Activated naive CD8-positive, alpha-beta T cell treated with anti-CD3 and anti-CD28 coated beads, Interleukin-2, amount 50 U/mL, for 16 hours (primary cell): Measurements from ENCODE around the gene MAGEL2.

Experiments used
- DNase-seq: peaks from one replicate; pipeline ENCODE4 v3.0.0-alpha.2; 2020; ENCODE audit warnings: low read depth, low spot score

MAGEL2 gene

DNA sequence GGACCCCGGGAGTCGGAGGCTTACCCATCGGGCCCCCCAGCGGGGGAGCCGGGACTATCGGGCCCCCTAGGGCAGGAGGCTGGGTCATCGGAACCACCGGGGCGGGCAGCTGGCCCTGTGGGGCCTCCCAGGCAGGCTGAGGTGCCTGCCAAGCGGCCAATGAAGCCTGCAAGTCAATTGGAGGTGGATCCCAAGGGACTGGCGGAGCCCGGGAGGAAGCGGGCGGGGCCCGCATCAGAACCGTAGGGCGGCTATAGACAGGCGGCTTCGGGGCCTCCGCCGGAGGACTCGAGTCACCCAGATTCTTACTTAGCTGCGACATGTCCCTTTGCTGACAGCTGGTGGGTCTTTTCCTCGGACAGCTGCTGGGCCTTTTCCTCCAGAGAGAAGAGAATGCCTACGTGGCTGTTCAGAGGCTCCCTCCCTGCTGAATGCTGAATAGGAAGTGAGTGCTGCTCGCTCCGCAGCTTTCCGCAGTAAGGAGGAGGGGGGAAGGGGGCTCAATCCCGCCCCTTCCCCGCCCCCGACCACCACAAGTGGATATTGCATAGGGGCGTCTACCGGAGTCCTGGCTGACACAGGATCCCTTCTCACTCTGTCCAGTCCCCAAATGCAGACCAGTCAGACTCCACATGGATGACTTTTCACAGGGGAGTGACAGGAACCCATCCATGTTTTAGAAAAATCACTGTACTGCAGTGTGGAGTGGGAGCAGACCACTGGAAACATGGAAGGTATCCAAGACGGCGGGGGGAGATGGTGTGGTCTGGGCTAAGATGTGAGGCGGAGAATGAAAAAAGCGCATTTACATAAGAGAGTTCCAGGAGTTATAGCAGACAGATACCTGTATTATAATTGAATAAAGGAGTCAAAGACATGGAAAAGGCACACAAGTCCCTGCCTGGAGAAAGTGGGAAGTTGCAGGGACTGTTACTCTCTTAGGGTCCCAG lies at the start of gene MAGEL2:
TSS of gene MAGEL2 (minus strand) at position 447 of the 950 bp plus-strand sequence. CDS start at position 322, 125 bp downstream.
- no peak for DNase-seq

DNA sequence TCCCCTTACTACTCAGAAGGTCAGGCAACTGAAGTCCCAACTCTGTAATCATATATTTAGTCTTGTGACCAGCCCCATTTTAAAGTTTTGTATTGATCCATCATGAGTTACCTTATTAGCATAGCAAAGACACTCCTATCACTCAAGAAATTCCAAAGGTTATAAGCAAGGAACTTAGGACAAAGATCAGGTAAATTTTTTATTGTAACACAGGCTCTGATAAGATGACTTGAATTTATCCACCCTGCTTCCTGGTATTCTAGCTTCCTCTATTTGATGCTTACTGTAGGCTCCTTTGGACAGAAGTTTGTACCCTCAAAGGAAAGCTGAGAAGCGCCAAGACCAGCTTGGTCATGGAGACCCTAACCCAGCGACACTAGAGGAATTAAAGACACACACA lies 47.6 kb upstream of the MAGEL2 start:
- no peak for DNase-seq

DNA sequence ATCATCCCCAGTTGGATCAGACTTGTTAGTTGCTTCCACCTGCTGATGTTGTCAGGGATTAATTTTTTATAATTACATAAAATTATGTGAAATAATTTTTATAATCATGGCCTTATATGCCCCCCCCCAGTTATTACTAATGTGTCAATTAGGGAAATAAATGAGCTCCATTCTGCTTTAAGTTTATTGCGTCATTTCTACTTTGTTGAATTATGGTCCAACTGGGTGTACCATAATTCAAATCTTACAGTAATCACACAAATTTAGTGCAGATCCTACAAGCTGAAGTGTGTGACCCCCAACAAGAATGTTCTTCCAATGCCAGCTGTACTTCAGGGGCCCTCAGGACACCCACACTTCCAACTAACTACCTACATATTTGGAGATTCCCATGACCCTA lies 46.9 kb upstream of the MAGEL2 start:
- no peak for DNase-seq

DNA sequence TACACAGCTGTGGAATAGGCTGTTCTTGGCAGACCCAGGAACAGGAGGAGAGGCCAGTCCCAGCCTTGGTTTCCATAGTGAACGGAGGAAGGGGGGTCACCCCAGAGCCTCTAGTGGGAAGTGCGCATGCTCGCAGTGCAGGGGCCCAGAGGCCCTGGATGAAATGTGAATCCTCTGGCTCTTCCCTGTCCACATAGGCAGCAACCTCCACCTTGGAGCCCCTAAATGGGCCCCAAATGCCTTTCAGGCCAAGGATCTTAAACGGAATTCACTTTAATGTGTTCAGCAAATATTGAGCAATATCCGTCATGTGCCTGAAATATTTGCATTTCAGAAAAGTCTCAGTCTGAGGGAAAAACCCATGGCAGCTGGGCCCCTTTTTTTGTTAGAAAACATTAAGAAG lies 42.8 kb upstream of the MAGEL2 start:
- DNase-seq: no peak

DNA sequence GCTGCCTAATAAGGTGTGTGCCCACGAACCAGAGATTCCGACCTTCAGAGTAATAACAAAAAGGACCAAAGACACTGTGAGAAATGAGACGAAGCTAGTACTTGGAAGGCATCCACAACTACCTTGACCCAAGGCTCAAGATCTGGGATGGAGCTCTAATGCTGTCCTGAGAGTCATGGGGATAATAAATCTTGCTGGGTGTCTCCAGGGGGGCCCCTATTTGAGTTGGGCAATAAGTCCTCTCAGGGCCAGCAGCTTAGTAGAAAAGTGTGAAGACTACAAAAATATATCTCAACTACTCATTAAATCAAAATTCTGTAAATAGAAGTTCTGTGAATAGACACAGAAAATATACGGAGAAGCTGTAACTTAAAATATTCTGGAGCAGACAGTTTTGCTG lies 42.3 kb upstream of the MAGEL2 start:
- no peak for DNase-seq

DNA sequence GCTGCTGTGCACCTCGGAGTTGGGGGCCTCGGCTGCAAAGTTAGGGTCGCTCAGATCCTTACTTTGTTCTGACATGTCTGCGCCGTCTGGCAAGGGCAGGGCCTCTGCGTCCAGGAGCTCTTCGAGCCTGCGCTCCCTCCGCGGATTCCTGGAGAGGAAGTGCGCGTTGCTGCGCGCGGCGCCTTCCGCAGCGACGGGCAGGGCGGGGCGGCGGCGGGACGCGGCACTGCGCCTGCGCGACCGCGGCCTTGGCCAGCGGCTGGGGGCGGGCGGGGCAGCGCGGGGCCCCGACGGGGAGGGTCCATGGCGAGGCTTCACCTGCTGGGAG lies 39.4 kb upstream of the MAGEL2 start, which contains the start of gene NDN:
TSS of gene NDN (minus strand) at position 163 of the 328 bp plus-strand sequence. CDS start at position 75, 88 bp downstream.
- DNase-seq: no peak

DNA sequence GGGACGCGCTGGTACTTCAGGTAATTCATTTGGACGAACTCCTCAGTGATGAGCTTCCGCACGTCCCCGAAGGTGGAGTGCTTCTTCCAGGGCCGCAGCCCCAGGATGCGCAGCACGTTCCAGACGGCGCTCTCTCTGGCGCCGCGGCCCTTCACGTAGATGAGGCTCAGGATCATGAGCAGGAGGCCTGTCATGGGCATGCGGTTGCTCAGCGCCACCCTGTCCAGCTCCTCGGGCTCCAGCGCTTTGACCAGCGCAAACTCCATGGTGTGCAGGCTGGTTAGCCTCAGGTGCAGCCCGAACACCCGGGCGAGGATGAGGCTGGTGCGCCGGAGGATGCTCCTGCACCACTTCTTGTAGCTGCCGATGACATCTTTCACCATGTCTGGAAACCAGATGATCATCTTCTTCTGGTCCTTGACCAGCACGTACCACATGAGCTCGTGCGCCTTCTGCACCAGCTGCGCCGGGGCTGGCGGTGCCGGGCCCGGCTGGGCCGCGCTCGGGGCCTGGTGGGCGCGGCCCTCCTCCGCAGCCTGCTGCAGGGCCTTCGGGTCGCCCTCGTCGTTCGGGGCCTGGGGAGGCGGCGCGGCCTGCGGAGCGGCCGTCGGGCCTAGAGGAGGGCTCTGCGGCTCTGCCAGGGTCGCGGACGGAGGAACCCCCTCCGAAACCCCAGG lies 38.9 kb upstream of the MAGEL2 start:
- no peak for DNase-seq

DNA sequence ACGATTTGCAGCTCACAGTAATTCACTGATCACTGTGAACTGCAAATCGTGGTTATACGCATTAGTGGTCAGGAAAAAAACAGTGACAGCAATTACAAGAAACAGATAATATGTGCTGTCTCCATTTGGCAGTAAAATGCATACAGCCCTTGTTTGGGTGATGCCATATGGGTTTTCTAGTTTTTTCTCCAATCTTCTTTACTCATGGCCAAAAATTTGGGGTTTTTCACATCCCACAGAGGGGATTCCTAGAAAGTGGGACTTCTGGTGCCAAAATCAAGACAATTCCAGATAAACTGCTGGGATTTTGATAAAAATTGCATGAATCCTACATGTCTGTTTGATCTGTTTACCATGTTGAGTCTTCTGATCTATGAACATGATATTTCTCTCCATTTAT lies 23.8 kb upstream of the MAGEL2 start:
- DNase-seq: no peak

DNA sequence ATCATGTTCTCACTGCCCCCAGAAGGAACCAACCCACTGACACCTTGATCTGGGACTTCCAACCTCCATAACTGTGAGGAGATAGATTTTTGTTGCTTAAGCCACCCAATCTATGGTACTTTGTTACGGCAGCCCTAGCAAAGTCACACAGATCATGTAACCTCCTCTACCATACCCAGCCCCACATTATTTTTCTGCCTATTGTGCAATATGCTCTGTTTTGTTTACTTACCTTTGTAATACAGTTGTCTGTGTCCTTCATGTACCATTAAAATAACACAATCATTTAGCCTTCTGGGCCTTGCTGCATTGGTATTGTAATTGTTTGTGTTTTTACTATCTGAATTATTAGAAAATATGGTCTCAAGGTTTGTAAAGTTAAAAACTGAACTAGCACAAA lies 23.3 kb upstream of the MAGEL2 start:
- DNase-seq: no peak

DNA sequence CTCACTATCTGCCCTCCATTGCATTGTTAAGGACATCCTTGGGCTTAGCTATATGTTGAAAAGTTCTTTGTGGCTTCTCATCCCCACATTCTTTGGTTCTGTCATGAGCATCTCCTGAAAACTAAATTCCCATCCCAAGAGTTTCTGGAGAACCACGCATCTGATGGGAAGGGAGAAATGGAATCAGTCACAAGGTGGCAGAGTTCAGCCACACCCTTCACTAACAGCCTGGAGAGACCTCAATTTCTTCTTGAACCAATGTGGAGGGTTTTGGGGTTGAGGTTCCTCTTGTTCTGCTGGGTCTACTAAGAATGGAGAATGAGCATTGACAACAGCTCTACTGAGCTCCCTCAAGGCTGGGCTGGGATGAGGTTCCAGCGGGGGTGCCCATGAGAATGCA lies 15.6 kb upstream of the MAGEL2 start:
- no peak for DNase-seq

DNA sequence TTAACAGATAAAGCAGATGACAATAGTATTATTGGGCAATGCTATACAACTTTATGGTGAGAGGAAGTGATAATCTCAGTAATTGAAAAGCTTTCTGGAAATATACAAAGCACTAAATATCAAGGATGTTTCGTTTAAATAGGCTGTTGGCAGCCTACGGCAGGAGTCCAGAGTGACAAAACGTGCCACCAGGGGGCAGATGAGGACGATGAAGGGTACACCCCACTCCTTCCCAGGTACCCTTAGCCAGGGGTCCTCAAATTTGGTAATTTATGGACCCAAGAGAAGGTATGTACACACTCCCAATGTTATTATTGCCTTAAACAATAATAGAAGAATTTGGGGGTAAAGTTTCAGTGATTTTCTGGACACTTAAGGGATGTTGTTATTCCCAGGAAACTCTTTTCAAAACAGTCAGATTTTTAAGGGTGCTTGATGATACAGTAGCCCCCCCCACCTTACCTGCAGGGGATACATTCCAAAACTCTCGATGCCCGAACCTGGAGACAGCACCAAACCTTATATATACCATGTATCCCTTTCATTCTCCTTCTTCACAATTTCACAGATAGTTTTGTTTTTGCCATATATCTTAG lies 1.4 kb upstream of the MAGEL2 start:
- no peak for DNase-seq

DNA sequence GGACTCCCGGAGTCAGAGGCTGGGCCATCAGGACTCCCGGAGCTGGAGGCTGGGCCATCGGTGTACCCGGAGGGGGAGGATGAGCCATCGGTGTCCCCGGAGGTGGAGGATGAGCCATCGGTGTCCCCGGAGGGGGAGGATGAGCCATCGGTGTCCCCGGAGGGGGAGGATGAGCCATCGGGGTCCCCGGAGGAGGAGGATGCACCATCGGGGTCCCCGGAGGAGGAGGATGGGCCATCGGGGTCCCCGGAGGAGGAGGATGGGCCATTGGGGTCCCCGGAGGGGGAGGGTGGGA lies 719 bp downstream of the MAGEL2 start:
- DNase-seq: no peak

DNA sequence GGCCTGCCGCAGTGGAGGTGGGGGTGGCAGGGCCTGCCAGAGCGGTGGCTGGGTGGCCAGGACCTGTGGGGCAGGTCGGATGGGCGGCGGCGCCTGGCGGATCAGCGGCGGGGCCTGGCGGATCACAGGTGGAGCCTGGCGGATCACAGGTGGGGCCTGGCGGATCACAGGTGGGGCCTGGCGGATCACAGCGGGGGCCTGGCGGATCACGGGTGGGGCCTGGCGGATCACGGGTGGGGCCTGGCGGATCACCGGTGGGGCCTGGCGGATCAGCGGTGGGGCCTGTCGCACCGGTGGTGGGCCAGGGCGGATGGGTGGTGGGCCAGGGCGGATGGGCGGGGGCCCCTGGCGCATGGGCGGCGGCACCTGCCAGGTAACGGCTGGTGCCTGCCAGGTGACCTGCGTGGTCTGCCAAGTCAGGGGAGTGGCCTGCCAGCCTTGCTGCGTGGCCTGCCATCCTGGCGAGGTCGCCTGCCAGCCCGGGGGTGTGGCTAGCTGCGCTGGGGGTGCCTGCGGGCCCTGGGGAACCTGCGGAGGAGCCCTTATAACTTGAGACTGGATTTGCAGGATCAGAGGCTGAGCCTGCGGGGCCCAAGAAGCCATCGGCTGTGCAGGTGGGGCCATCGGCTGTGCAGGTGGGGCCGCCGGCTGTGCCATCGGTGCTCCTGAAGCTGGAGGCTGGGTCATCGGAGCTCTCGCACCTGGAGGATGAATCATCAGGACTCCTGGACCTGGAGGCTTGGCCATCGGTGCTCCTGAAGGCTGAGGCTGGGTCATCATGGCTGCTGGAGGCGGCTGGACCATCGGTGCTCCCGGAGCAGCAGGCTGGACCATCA lies 1.3 kb downstream of the MAGEL2 start:
- DNase-seq: no peak

DNA sequence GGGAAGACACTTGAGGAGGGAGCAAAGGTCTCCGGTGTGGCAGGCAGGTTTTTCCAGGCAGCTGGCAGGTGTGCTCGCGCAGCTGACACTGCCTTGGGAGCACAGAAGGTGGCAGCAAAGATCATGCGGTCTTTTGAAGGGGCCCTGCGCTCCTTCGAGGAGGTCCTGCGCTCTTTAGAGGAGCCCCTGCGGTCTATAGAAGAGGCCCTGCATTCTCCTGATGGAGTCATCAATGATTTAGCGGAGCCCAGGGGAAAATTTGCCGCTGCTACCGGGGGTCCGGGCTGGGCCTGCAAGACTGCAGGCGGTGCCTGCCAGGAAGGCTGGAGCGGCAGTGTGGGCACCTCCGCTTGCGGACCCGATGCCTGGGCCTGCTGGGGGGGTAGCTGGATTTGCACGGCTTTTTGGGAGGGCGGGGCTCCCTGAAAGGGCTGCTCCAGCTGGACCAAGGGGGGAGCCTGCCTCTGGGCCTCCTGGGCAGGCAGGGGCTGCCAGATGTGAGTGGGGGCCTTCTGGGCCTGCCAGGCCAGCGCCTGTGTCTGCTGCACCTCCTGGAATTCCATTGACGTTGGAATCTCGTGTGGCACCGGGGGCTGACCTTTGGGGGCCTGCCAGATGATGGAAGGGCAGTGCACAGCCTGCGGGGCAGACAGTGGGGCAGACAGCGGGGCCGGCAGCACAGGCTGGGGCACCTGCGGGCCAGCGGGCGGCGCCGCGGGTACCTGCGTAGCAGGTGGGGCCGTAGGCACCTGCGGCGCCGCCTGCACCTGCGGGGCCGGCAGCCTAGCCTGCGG lies 2.1 kb downstream of the MAGEL2 start:
- no peak for DNase-seq

DNA sequence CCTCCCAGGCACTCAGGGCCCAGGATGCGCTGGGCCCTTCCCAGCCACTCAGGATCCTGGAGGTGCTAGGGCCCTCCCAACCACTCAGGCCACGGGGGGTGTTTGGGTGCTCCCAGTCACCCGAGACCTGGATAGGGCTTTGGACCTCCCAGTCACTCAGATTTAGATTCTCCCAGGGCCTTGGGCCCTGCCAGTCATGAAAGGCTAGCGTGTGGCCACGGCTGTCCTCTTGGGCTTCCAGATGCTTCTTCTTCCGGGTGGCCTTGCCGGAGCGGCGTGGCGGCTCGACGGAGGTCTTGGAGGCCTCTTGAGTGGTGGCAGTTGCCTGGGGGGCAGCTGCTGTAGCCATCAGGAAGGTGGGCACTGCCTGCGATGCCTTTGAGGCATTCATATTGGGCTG lies 2.8 kb downstream of the MAGEL2 start:
- DNase-seq: no peak

DNA sequence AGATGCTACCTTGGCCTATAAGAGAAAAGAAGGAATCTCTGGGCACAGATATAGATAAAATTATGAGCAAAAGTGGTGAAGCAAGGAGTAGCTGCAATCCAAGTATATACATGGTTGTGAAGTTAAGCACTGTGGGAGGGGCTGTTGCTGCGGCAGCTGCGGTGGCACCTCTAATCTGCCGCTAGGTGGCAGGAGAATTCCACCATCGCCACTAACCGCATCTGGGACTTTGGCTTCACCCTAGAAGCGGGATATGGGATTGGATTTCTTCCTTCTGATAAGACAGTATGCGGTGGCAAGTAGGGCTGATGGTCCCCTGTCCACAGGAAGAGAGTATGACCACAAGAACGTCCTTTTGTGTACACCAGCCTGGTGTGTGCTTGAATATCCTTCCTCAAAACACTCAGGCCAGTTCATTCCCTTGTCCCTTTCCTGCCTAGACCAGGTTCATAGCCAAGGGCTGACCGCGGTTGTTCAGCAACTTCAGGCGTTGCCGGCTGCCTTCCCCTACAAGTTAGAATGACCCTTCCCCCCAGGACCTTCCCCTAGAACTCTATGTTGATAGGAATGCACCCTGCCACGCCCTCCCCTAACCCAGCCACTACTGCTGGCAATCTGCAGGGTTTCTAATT lies 5.1 kb downstream of the MAGEL2 start:
- DNase-seq: no peak

DNA sequence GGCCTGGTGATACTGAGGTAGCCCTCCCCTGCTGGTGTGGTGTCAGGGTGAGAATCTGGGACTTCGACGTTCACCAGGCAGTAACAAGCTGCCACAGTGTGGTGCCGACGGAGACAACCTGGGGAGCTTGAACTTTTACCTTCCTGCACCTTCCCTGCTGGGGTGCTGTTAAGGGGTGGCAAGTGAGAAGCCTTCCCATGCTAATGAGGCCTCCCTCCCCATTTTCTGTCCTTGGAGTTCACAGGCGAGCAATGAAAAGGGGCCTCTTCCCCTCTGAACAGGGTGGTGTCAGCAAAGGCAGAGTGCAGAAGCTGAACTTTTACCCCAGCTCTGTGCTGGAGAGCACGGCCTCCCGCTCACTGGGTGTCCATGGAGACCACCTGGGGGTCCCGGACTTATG lies 13.5 kb downstream of the MAGEL2 start:
- no peak for DNase-seq

DNA sequence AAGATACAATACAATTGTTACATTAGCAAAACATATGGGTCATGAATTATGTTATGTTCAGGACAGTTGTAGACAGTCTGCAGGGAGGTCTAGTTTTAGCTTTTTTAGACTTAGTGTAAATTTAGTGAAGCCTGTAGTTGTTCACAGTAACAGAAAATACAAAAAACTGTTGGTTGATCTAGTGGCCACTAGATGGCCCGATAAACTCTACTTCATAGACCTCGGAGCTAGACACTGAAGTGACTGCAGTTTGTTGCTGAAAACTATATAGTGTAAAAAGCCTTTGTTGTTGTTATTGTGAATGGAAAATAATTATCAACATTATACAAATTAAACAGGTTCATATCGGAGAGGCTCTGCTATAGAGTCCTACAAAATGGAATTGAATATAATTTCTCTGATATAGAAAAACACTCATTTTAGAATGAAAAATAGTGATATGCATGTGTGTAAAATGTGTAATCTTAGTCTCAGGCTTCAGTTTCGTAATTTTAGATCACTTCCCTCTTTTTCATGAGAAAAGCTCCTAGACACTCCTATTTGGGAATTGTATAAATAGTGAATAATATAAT lies 18.3 kb downstream of the MAGEL2 start:
- DNase-seq: no peak

DNA sequence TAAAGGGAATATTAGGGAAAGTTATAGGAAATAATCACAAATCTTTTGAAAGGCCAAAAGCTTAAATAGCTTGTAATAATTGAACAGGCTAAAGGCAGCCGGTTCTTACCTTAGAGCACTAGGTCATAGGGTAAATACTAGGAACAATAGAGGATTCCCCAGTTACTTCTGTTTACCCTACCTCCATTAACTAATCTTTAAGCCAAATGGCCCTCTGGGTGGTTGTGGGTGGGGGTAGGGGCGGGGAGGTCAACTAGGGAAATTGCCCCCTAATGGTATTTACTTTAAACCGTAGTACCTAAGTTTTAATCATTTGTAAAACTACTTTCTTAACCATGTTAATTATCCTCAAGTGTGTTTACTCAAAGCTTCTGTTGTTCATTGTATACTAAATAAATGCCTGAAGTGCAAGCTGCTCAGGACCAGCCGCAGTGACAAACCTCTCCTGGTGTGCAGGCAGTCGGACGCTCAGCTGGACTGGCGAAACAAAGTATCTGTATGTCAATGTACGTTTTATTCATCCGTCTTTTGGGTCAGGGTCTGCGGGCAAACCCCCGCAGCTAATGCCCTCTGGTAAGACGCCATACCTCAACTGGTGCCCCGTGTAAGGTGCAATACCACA lies 18.9 kb downstream of the MAGEL2 start:
- no peak for DNase-seq

DNA sequence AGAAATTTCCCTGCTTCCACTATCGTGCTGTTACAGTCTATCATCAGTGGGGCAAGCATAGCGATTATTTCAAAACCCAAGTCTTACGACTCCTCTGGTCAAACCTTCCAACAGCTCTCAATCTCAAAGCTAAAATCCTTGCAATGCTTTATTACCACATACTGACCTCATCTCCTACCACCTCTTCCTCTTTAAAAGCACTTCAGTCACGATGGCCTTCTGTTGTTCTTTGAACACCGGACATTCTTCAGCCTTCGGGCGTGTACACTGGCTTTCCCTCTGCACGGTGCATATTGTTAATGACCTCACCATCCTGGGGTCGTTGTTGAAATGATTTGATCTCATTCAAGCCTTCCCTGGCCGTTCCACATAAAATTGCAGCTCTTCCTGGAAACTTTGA lies 31.1 kb downstream of the MAGEL2 start:
- DNase-seq: no peak
